MV-4-11 (cell line): Measurements from ENCODE around the gene TAF11L11.
"Not testable (repeated sequence)": the region's sequence is repeated elsewhere in the genome, so short reads cannot be mapped to it uniquely, and the experiment has no call there.

Experiments used
- DNase-seq: peaks from one replicate; lab custom pipeline; 2025; lab: John Stamatoyannopoulos, UW

The TAF11L11 gene

GRCh38 chr5:17603880-17604279 lies at the start of gene TAF11L11:
TSS of gene TAF11L11 (plus strand) at chr5:17604183.
- not testable (repeated sequence) for DNase-seq

DNA sequence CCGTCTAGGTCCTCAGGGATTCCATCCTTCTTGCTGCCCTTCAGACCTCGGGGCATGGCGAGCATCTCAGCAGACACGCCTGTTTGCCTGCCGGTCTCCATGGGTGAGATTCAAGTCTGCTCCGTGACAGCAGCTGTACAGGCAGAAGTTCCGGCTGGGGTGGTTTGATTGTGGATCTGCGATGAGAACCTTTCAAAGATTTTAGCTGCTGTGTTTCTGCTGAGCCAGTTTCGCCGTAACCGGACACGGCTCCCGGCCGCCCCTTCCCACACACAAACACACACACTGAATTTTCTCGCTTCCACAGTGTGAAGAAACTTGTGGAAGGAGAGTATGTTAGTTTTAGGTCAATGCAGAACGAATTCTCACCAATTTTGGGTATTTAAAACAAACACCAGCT lies 18.3 kb upstream of the TAF11L11 start, which contains the start of gene TAF11L7:
Gene TAF11L7, minus strand, starts transcription at position 101 of the 400 bp plus-strand sequence.
- DNase-seq = not testable (repeated sequence)

DNA sequence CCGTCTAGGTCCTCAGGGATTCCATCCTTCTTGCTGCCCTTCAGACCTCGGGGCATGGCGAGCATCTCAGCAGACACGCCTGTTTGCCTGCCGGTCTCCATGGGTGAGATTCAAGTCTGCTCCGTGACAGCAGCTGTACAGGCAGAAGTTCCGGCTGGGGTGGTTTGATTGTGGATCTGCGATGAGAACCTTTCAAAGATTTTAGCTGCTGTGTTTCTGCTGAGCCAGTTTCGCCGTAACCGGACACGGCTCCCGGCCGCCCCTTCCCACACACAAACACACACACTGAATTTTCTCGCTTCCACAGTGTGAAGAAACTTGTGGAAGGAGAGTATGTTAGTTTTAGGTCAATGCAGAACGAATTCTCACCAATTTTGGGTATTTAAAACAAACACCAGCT lies 13.1 kb upstream of the TAF11L11 start, which contains the start of gene TAF11L8:
Gene TAF11L8, minus strand, starts transcription at position 101 of the 400 bp plus-strand sequence.
- not testable (repeated sequence) for DNase-seq

DNA sequence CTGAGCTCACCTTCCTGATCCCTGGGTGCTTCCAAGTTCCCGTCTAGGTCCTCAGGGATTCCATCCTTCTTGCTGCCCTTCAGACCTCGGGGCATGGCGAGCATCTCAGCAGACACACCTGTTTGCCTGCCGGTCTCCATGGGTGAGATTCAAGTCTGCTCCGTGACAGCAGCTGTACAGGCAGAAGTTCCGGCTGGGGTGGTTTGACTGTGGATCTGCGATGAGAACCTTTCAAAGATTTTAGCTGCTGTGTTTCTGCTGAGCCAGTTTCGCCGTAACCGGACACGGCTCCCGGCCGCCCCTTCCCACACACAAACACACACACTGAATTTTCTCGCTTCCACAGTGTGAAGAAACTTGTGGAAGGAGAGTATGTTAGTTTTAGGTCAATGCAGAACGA lies 9.7 kb upstream of the TAF11L11 start, which contains the start of gene TAF11L9:
Gene TAF11L9, minus strand, starts transcription at position 140 of the 400 bp plus-strand sequence.
- DNase-seq = not testable (repeated sequence)

DNA sequence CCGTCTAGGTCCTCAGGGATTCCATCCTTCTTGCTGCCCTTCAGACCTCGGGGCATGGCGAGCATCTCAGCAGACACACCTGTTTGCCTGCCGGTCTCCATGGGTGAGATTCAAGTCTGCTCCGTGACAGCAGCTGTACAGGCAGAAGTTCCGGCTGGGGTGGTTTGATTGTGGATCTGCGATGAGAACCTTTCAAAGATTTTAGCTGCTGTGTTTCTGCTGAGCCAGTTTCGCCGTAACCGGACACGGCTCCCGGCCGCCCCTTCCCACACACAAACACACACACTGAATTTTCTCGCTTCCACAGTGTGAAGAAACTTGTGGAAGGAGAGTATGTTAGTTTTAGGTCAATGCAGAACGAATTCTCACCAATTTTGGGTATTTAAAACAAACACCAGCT lies 6.3 kb upstream of the TAF11L11 start, which contains the start of gene TAF11L10:
Gene TAF11L10, minus strand, starts transcription at position 101 of the 400 bp plus-strand sequence.
- DNase-seq = not testable (repeated sequence)

GRCh38 chr5:17604951-17605350 lies 968 bp downstream of the TAF11L11 start:
- no peak for DNase-seq

DNA sequence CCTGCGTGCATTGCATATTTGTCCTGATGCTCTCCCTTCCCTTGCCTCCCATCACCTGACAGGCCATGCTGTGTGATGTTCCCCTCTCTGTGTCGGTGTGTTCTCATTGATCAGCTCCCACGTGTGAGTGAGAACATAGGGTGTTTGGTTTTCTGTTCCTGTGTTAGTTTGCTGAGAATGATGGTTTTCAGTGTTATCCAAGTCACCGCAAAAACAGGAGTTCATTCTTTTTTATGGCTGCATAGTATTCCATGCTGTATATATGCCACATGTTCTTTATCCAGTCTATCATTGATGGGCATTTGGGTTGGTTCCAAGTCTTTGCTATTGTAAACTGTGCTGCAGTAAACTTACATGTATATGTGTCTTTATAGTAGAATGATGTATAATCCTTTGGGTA lies 3.5 kb downstream of the TAF11L11 start:
- DNase-seq = not testable (repeated sequence)

- not testable (repeated sequence) for DNase-seq
Measured at GRCh38 chr5:17610092-17610491, 6.1 kb downstream of the TAF11L11 start, which contains the start of gene TAF11L12. TSS of gene TAF11L12 (plus strand) at chr5:17610392.

DNA sequence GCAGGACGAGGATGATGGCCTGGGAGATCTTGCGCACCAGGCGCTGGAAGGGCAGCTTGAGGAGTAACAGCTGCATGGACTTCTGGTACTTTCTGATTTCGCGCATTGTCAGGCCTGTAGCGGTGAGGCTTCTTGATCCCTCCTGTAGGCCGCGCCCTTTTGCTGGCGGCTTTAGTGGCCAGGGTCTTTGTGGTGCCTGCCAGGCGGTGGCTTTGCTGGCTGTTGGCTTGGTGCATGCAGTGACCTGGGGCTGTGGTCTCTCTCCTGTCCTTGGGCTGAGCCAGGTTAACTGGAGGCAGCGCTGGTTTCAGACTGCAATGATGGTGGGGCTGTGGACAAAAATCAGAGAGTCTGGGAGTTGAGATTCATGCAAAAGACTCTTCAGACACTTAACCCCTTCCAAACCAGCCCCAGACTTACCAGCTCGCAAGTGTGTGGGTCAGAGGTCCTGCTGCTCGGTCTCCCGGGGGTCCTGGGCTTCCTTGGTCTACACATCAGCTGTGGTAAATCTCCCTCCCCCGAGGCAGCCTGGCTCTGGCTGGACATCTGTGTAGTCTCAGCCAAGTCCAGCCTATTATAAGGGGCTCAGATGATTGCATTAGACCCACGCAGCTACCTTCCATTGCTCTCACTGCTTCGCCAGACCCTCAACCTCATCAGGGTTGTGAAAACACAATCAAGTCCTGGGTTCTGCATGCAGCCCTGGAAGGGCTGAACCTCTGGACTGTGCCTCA lies 11.1 kb downstream of the TAF11L11 start:
- no peak for DNase-seq

DNA sequence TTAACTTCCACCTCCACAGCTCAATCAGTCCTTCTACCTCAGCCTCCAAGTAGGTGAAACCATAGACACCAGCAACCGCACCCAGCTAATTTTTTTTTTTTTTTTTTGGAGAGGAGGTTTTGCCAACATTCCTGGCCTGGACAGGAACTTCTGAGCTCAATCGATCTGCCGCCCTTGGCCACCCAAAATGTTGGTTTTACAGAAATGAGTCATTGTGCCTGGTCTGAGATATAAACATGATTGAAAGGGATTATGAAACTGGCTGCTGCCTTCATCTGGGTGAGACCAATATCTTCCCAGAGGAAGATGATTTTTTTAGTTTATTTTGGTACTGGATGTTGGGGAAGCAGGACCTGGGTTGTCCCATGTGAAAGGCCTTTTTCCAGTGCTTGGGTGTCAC lies 15.4 kb downstream of the TAF11L11 start:
- DNase-seq = no peak

DNA sequence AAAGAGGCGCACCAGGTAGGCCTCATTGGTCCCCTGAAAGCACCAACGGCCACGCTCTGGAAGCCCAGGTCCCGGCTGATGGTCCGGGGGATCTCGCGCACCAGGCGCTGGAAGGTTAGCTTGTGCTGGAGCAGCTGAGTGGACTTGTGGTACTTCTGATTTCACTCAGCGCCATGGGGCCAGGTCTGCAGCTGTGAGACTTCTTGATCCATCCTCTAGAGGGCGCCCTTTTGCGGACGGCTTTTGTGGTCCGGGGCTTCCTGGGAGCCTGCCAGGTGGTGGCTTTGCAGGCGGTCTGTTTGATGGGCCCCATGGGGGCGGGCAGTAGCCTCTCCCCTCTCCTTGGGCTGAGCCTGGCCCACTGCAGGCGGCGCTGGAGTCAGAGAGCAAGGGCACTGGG lies 16.6 kb downstream of the TAF11L11 start:
- DNase-seq = no peak

GRCh38 chr5:17625686-17626085 lies 21.7 kb downstream of the TAF11L11 start:
- DNase-seq = no peak

- not testable (repeated sequence) for DNase-seq
Measured at GRCh38 chr5:17631788-17632187, 27.8 kb downstream of the TAF11L11 start, which contains the start of gene TAF11L13. TSS of gene TAF11L13 (plus strand) at chr5:17632088.

- DNase-seq = no peak
Measured at GRCh38 chr5:17634160-17634559, 30.2 kb downstream of the TAF11L11 start, which contains the start of gene TAF11L14. TSS of gene TAF11L14 (plus strand) at chr5:17634460.

- not testable (repeated sequence) for DNase-seq
Measured at GRCh38 chr5:17649232-17649631, 45.2 kb downstream of the TAF11L11 start.

DNA sequence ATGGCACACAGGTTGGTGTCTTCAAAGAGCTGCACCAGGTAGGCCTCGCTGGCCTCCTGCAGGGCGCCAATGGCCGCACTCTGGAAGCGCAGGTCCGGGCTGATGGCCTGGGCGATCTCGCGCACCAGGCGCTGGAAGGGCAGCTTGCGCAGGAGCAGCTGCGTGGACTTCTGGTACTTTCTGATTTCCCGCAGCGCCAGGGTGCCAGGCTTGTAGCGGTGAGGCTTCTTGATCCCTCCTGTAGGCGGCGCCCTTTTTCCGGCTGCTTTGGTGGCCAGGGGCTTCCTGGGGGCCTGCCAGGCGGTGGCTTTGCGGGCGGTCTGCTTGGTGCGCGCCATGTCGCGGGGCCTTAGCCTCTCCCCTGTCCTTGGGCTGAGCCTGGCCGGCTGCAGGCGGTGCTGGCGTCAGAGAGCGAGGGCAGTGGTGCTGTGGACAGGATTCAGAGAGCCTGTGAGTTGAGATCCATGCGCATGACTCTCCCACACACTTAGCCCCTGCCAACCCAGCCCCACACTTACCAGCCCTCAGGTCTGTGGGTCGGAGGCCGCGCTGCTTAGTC lies 51.3 kb downstream of the TAF11L11 start:
- not testable (repeated sequence) for DNase-seq
